Astrocyte (in vitro differentiated cells and primary cell): Measurements from ENCODE around the gene C19orf85. TPM values are rescaled to one million over a fixed set of nuclear protein-coding genes. Genes with fewer than 3 reads are reported as not detected.

ENCODE experiments used
- DNase-seq: peaks from one replicate; pipeline ENCODE4 v3.0.0-alpha.2; 2010; ENCODE audit warnings: low read depth
- FAIRE-seq: peaks from 2 replicates; lab custom pipeline; 2011; peaks lifted over from hg19 to GRCh38; lab: Jason Lieb, UNC
- H2AFZ ChIP-seq: 2 replicates; pipeline ENCODE4 v1.6.0; 2012; ENCODE audit warnings: low read depth, low read length, inconsistent platforms
- H3K27ac ChIP-seq: 2 replicates; pipeline ENCODE4 v1.5.1; 2011; ENCODE audit warnings: low read depth, low read length, inconsistent platforms
- H3K27me3 ChIP-seq: 2 replicates; pipeline ENCODE4 v1.6.0; 2011; ENCODE audit warnings: low read length, inconsistent platforms; ENCODE audit not compliant: insufficient read depth
- H3K36me3 ChIP-seq: 2 replicates; pipeline ENCODE4 v1.5.1; 2011; ENCODE audit warnings: low read length, inconsistent platforms; ENCODE audit not compliant: insufficient read depth
- H3K4me1 ChIP-seq: 2 replicates; pipeline ENCODE4 v1.5.1; 2011; ENCODE audit warnings: low read length, inconsistent platforms; ENCODE audit not compliant: insufficient read depth
- H3K4me2 ChIP-seq: 2 replicates; pipeline ENCODE4 v1.6.0; 2012; ENCODE audit warnings: low read length, inconsistent platforms
- H3K4me3 ChIP-seq: 2 replicates; pipeline ENCODE4 v1.5.1; 2011; ENCODE audit warnings: low read depth, mild to moderate bottlenecking, low read length, inconsistent platforms; ENCODE audit not compliant: insufficient read depth
- H3K79me2 ChIP-seq: 2 replicates; pipeline ENCODE4 v1.6.0; 2012; ENCODE audit warnings: mild to moderate bottlenecking, low read length, inconsistent platforms; ENCODE audit not compliant: insufficient read depth
- H3K9ac ChIP-seq: 2 replicates; pipeline ENCODE4 v1.6.0; 2012; ENCODE audit warnings: mild to moderate bottlenecking, low read length, inconsistent platforms
- H3K9me3 ChIP-seq: 2 replicates; pipeline ENCODE4 v1.5.1; 2012; ENCODE audit warnings: low read depth, mild to moderate bottlenecking, low read length, inconsistent platforms; ENCODE audit not compliant: insufficient read depth
- H4K20me1 ChIP-seq: 2 replicates; pipeline ENCODE4 v1.6.0; 2012; ENCODE audit warnings: low read length, inconsistent platforms; ENCODE audit not compliant: insufficient read depth
- H3K27ac Mint-ChIP-seq: one replicate; pipeline ENCODE4 v1.8.0; 2021; ENCODE audit warnings: mild to moderate bottlenecking, mixed read lengths; ENCODE audit not compliant: unreplicated experiment
- H3K27me3 Mint-ChIP-seq: one replicate; pipeline ENCODE4 v1.8.0; 2021; ENCODE audit warnings: low read depth, mixed read lengths; ENCODE audit not compliant: unreplicated experiment
- H3K36me3 Mint-ChIP-seq: one replicate; pipeline ENCODE4 v1.8.0; 2021; ENCODE audit warnings: low read depth, mixed read lengths; ENCODE audit not compliant: unreplicated experiment
- H3K4me1 Mint-ChIP-seq: one replicate; pipeline ENCODE4 v1.8.0; 2021; ENCODE audit warnings: low read depth, mixed read lengths; ENCODE audit not compliant: unreplicated experiment
- H3K4me3 Mint-ChIP-seq: one replicate; pipeline ENCODE4 v1.8.0; 2021; ENCODE audit warnings: mild to moderate bottlenecking, moderate library complexity, mixed read lengths; ENCODE audit not compliant: unreplicated experiment
- H3K9me3 Mint-ChIP-seq: one replicate; pipeline ENCODE4 v1.8.0; 2021; ENCODE audit warnings: mild to moderate bottlenecking, mixed read lengths; ENCODE audit not compliant: unreplicated experiment
- EZH2 ChIP-seq: IDR thresholded peaks from 2 replicates; pipeline ENCODE4 v1.6.1; 2012; ENCODE audit warnings: mild to moderate bottlenecking, low read length, inconsistent platforms; ENCODE audit not compliant: insufficient read depth
- total RNA-seq: library from RNA; stranded (reverse); gene quantifications from 2 replicates; pipeline ENCODE4 v1.2.1, GENCODE V29; 2021
- TF ChIP-seq, protein P1 (sequence below): IDR thresholded peaks from 2 replicates; pipeline ENCODE4 v1.5.1; 2011; ENCODE audit warnings: low read depth, mild to moderate bottlenecking, inconsistent platforms, low read length, moderate library complexity; ENCODE audit not compliant: insufficient read depth

C19orf85 gene
- total RNA-seq, 1 donor from 2014 or later, result not detected

DNA sequence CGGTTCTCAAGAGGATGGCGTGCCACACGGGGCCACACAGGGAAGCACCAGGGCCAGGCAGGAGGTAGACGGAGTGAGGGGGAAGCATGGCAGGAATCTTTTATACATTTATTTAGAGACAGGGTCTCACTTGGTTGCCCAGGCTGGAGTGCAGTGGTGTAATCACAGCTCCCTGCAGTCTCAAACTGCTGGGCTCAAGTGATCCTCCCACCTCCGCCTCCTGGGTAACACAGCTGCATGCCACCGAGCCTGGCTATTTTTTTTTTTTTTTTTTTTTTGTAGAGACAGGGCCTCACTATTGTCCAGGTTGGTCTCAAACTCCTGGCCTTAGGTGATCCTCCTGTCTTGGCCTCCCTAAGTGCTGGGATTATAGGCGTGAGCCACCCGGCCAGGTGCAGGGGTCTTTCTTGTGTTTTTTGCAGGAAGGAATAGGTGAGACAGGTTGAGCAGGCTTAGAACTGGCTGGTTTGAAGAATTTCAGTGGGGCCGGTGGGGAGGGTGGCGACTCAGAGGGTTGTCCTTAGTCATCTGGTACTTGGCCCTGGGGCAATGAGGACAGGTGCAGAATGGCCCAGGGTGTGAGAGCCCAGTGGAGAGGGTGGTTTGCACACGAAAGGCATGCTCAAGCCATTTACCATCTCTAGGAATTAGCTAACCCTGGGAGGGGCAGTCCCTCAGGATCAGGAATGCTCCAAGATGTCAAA lies 31.2 kb upstream of the C19orf85 start:
- Mint-ChIP-seq H3K4me3 (no peak overlapping the region), H3K4me1 (peaks cover 10% of the 10 kb centered on the region), H3K27me3 (peaks cover 4% of the 10 kb centered on the region), H3K27ac (peak overlapping the region; percentile 72), H3K9me3 (peaks cover 3% of the 10 kb centered on the region), H3K36me3 (peaks cover 24% of the 10 kb centered on the region)
- Histone ChIP-seq H3K4me2 (no peak overlapping the region), H3K36me3 (no peaks in the 10 kb centered on the region), H3K79me2 (no peaks in the 10 kb centered on the region), H3K4me3 (no peak overlapping the region), H3K27me3 (no peaks in the 10 kb centered on the region), H4K20me1 (no peaks in the 10 kb centered on the region), H3K27ac (no peak overlapping the region), H3K9ac (no peak overlapping the region), H3K9me3 (no peaks in the 10 kb centered on the region), H2AFZ (no peak overlapping the region), H3K4me1 (peaks cover 19% of the 10 kb centered on the region)
- no peak for FAIRE-seq
- TF ChIP-seq EZH2, result no peak
- TF ChIP-seq, protein P1, sequence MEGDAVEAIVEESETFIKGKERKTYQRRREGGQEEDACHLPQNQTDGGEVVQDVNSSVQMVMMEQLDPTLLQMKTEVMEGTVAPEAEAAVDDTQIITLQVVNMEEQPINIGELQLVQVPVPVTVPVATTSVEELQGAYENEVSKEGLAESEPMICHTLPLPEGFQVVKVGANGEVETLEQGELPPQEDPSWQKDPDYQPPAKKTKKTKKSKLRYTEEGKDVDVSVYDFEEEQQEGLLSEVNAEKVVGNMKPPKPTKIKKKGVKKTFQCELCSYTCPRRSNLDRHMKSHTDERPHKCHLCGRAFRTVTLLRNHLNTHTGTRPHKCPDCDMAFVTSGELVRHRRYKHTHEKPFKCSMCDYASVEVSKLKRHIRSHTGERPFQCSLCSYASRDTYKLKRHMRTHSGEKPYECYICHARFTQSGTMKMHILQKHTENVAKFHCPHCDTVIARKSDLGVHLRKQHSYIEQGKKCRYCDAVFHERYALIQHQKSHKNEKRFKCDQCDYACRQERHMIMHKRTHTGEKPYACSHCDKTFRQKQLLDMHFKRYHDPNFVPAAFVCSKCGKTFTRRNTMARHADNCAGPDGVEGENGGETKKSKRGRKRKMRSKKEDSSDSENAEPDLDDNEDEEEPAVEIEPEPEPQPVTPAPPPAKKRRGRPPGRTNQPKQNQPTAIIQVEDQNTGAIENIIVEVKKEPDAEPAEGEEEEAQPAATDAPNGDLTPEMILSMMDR, result no peak
- DNase-seq, result no peak

DNA sequence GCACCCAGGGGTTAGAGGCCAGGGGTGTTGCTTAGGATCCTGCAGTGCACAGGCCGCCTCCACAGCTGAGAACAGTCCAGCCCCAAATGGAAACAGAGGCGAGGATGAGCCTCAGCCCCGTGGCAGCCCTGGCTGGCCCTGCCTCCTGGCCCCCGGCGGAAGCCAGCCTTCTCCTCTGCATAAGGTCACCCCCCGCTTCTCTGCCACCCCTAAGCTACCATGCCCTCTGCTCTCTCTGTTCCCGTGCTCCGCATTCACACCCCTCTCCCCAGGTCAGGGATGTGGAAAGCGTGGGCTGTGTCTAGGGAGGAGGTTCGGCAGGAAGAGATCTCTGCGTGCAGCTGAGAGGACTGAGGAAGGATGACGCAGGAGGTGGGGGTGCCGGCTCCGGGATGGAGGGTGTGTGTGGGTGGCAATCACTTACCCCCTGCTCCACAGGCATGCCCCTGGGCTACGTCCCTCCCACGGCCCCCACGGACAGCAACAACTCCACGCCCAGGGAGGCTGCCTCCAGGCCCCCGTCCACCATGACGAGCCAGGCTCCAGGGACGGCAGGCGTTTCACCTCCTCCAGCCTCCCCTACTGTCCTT lies 29.7 kb upstream of the C19orf85 start:
- H3K4me3 Mint-ChIP-seq, result no peak overlapping the region

More for the DNA sequence above, 29.7 kb upstream of the C19orf85 start:
- H3K4me1 ChIP-seq, result peaks cover 24% of the 10 kb centered on the region
- FAIRE-seq (no peak), DNase-seq (peak; percentile 31)
- TF ChIP-seq EZH2, result no peak
- TF ChIP-seq, protein P1, result no peak
- no peaks in the 10 kb centered on the region for H3K9me3 ChIP-seq
- H3K27me3 Mint-ChIP-seq, result peaks cover 4% of the 10 kb centered on the region
- H3K27ac ChIP-seq, result no peak overlapping the region
- no peaks in the 10 kb centered on the region for H3K79me2 ChIP-seq
- H3K36me3 ChIP-seq, result no peaks in the 10 kb centered on the region
- H3K9ac ChIP-seq, result peak overlapping the region; percentile 46
- peaks cover 14% of the 10 kb centered on the region for H3K36me3 Mint-ChIP-seq
- H4K20me1 ChIP-seq, result no peaks in the 10 kb centered on the region
- peaks cover 10% of the 10 kb centered on the region for H3K4me1 Mint-ChIP-seq
- peaks cover 2% of the 10 kb centered on the region for H3K9me3 Mint-ChIP-seq
- no peaks in the 10 kb centered on the region for H3K27me3 ChIP-seq
- H3K4me3 ChIP-seq, result peak overlapping the region; percentile 7
- peak overlapping the region; percentile 53 for H2AFZ ChIP-seq
- peak overlapping the region; percentile 76 for H3K4me2 ChIP-seq
- no peak overlapping the region for H3K27ac Mint-ChIP-seq
